Parathyroid adenoma (tissue), 2 donors: Measurements from ENCODE around the gene VPS13D.

Source experiments
- H2AFZ ChIP-seq: fragments of 300-600 bp; sonication (generic); one replicate; pipeline ENCODE4 v1.7.0; 2017; ENCODE audit warnings: antibody characterized with exemption, mild to moderate bottlenecking
- H3K27ac ChIP-seq: fragments of 300-600 bp; sonication (generic); one replicate; pipeline ENCODE4 v1.7.0; 2017
- H3K27me3 ChIP-seq: fragments of 300-600 bp; sonication (generic); one replicate; pipeline ENCODE4 v1.7.0; 2017; ENCODE audit warnings: low read length; ENCODE audit not compliant: control insufficient read depth, insufficient read depth
- H3K36me3 ChIP-seq: fragments of 300-600 bp; sonication (generic); one replicate; pipeline ENCODE4 v1.7.0; 2017; ENCODE audit warnings: low read length; ENCODE audit not compliant: control insufficient read depth, insufficient read depth
- H3K4me1 ChIP-seq: fragments of 300-600 bp; sonication (generic); one replicate; pipeline ENCODE4 v1.7.0; 2017; ENCODE audit warnings: control low read depth
- H3K4me2 ChIP-seq: fragments of 300-600 bp; sonication (generic); one replicate; pipeline ENCODE4 v1.7.0; 2017; ENCODE audit warnings: low read length
- H3K4me3 ChIP-seq: fragments of 300-600 bp; sonication (generic); one replicate; pipeline ENCODE4 v1.7.0; 2017; ENCODE audit warnings: low read depth, low read length
- H3K79me2 ChIP-seq: fragments of 300-600 bp; sonication (generic); one replicate; pipeline ENCODE4 v1.7.0; 2017; ENCODE audit warnings: control low read depth
- H3K9ac ChIP-seq: fragments of 300-600 bp; sonication (generic); one replicate; pipeline ENCODE4 v1.7.0; 2017; ENCODE audit warnings: mild to moderate bottlenecking
- H3K9me3 ChIP-seq: fragments of 300-600 bp; sonication (generic); one replicate; pipeline ENCODE4 v1.7.0; 2017; ENCODE audit warnings: low read length; ENCODE audit not compliant: control insufficient read depth
- CTCF ChIP-seq: fragments of 300-600 bp; sonication (generic); IDR thresholded peaks from one replicate; pipeline ENCODE4 v1.7.0; 2017; ENCODE audit warnings: antibody characterized with exemption, mild to moderate bottlenecking
- donor health status: primary hyperparathyroidism.

VPS13D gene

GRCh38 chr1:12416744-12417143 is 186.9 kb downstream of the VPS13D start:
- Histone ChIP-seq H3K36me3 (no peaks in the 10 kb centered on the region), H3K27ac (no peak overlapping the region), H3K4me2 (no peak overlapping the region), H3K27me3 (no peaks in the 10 kb centered on the region), H3K4me3 (no peak overlapping the region), H3K79me2 (no peaks in the 10 kb centered on the region), H2AFZ (no peak overlapping the region), H3K9me3 (no peaks in the 10 kb centered on the region), H3K4me1 (peaks cover 5% of the 10 kb centered on the region), H3K9ac (no peak overlapping the region)
- no peak for TF ChIP-seq CTCF

- H2AFZ ChIP-seq, result no peak overlapping the region
- no peaks in the 10 kb centered on the region for H3K9me3 ChIP-seq
- no peak overlapping the region for H3K27ac ChIP-seq
- H3K4me2 ChIP-seq, result no peak overlapping the region
- TF ChIP-seq CTCF, result no peak
- H3K79me2 ChIP-seq, result no peaks in the 10 kb centered on the region
- no peaks in the 10 kb centered on the region for H3K36me3 ChIP-seq
- H3K27me3 ChIP-seq, result no peaks in the 10 kb centered on the region
- no peak overlapping the region for H3K9ac ChIP-seq
- peaks cover 5% of the 10 kb centered on the region for H3K4me1 ChIP-seq
- H3K4me3 ChIP-seq, result no peak overlapping the region
Observed at GRCh38 chr1:12417389-12417788, 187.6 kb downstream of the VPS13D start.

- no peak overlapping the region for H3K27ac ChIP-seq
Observed at GRCh38 chr1:12420171-12420570, 190.3 kb downstream of the VPS13D start.

GRCh38 chr1:12422488-12422887 is 192.7 kb downstream of the VPS13D start:
- Histone ChIP-seq H3K4me3 (no peak overlapping the region), H3K9me3 (no peaks in the 10 kb centered on the region), H2AFZ (no peak overlapping the region), H3K79me2 (no peaks in the 10 kb centered on the region), H3K4me2 (no peak overlapping the region), H3K27me3 (no peaks in the 10 kb centered on the region), H3K9ac (no peak overlapping the region), H3K36me3 (no peaks in the 10 kb centered on the region), H3K4me1 (no peaks in the 10 kb centered on the region), H3K27ac (no peak overlapping the region)
- no peak for TF ChIP-seq CTCF

More at GRCh38 chr1:12420171-12420570, 190.3 kb downstream of the VPS13D start:
- H3K4me3 ChIP-seq, result no peak overlapping the region
- H3K9me3 ChIP-seq, result no peaks in the 10 kb centered on the region
- no peak for TF ChIP-seq CTCF
- H3K9ac ChIP-seq, result no peak overlapping the region
- no peak overlapping the region for H3K4me2 ChIP-seq
- no peaks in the 10 kb centered on the region for H3K79me2 ChIP-seq
- H3K4me1 ChIP-seq, result peaks cover 2% of the 10 kb centered on the region
- no peaks in the 10 kb centered on the region for H3K27me3 ChIP-seq
- no peaks in the 10 kb centered on the region for H3K36me3 ChIP-seq
- no peak overlapping the region for H2AFZ ChIP-seq

GRCh38 chr1:12424087-12424529 is 194.3 kb downstream of the VPS13D start:
- no peaks in the 10 kb centered on the region for H3K79me2 ChIP-seq
- H3K27ac ChIP-seq, result no peak overlapping the region
- H3K4me1 ChIP-seq, result no peaks in the 10 kb centered on the region
- TF ChIP-seq CTCF, result no peak
- no peaks in the 10 kb centered on the region for H3K27me3 ChIP-seq
- no peaks in the 10 kb centered on the region for H3K36me3 ChIP-seq
- no peak overlapping the region for H3K4me3 ChIP-seq
- no peak overlapping the region for H3K4me2 ChIP-seq
- H3K9ac ChIP-seq, result no peak overlapping the region
- H3K9me3 ChIP-seq, result no peaks in the 10 kb centered on the region
- no peak overlapping the region for H2AFZ ChIP-seq
